HG02642 (cell line): ENCODE results near the gene ARMC3.
"Not testable (repeated sequence)": the region's sequence is repeated elsewhere in the genome, so short reads cannot be mapped to it uniquely, and the experiment has no call there.

Source experiments
- ATAC-seq: cut with Tn5 transposase; IDR thresholded peaks from one replicate; pipeline ENCODE4 v1.9.1; 2021; ENCODE audit warnings: mild to moderate bottlenecking; ENCODE audit not compliant: unreplicated experiment, poor library complexity

The ARMC3 gene

DNA sequence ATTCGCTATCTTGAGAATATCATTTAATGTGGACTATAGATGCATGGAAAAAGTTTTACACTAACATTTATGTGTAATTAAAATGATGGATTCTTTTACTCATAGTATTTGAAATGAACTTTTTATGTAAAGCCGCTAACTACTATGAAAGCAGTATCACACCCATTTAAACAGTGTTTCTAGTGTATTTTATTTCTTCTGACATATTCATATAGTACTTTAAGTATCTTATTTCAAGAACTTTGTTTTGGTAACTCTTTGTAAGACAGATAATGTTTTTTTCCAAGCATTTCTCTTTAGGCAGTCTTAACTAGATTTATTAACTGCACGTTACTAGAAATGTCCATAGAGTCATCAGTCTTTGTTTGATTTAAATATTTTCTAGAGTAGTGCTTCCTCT lies 12.5 kb upstream of the ARMC3 start:
- ATAC-seq: no peak

DNA sequence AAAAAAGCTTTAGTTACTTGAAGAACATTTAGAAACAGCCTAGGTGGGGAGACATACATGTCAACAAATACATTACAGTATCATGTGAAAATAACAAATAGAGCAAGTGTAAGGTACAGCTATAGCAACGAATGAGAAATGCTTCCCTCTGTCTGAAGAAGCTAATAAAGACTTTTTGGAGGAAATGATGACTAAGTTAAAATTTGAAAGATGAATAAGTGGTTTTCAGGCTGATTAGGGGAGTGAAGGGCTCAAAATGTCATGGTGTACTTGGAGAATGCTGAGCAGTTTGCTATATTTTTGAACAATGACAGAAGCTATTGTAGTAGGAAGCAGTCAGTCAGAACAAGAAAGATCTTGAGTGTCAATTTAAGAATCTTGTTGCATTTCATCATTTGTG lies 2.8 kb upstream of the ARMC3 start:
- ATAC-seq: no peak

DNA sequence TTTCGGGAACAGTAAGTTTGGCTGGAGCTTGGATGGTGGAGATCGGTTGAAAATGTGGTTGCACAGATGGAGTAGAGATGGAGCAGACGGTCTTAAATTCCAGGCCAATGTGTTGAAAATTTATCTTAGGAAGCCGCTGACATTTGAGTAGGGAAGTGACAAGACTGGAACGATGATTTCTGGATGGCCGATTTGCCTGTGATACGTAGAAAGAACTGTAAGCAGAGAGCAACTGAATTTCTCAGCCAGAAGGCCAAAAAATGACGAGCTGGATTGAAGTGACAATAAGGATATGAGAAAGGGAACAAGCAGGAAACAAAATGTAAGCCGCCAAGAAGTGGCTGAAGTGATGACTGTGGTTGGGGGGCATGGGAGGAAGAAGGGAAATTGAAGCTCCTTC lies 687 bp upstream of the ARMC3 start:
- ATAC-seq: no peak

DNA sequence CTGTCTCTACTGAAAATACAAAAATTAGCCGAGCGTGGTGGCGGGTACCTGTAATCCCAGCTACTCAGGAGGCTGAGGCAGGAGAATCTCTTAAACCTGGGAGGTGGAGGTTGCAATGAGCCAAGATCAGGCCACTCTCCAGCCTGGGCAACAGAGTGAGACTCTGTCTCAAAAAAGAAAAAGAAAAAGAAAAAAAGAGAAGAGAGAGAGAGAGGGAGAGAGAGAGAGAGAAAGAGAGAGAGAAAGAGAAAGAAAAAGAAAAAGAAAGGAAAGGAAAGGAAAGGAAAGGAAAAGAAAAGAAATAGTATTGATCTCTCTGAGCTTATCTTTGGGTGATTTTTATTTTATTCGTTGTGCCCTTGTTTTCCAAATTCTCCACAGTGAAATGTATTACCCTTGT lies 1.2 kb downstream of the ARMC3 start:
- ATAC-seq: not testable (repeated sequence)

DNA sequence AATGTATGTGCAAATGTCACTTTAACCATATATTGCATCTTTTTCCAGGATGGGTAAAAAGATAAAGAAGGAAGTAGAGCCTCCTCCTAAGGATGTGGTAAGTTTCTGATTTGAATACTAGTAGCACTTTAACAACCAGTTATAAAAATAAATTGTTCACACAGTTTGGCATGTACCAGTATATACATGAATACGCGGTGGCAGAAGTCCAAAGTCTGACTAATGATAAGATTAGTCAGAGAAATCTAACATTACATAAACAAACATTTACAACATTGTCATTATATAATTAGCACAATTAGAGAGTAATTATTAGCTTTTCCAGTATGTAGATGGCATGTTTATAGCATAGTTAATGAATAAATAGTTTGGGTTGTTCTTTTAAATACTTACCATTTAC lies 4.1 kb downstream of the ARMC3 start:
- peak; percentile 60 for ATAC-seq

DNA sequence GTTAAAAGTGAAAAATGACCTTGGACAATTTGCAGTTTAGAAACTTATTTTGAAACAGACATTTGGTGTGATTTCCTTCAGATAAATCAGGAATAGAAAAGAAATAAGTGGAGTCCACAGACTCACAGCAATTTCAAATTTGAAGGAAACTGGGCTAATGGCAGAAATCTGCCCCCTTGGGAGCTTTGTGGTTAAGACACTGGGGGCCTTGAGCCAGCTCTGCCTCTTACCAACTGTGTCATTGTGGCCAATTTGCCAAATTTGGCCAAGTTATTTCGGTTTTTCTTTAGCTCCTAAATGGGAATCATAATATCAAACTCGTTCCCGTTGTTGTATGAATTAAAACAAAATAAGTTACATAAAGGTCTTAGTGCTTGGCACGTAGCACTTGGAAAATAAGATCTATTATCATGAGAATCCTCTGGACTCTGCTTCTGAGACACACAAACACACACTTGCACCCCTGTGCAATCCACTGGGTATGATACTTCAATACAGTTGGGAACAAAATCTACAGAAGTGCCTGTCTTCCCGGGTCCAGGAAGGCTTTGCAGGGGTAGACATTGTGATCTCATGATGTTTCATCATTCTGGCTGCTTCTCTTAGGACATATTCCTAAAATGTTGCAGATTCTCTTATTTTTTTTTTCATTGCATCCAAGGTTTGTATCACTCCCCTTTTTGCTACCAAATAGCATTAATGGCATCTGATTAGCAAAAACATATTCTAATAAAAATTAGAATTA lies 4.9 kb downstream of the ARMC3 start:
- ATAC-seq: no peak

DNA sequence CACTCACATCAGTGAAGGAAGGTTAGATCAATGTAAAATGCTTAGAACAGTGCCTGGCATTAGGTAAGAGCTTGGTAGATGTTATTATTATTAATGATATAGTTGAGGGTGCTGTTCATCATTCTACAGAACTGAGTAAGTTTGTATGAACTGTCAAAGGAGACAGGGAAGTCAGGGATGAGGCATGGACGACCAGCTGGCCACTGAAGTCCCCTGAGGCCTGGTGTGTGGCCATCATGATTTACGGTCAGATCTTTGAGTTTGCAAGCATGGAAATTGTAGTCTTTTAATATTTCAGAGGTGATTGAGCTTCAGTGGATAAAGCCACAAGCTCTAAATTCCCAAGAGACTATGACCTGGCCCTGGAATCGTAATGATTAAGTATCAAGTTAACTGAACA lies 6.9 kb downstream of the ARMC3 start:
- no peak for ATAC-seq

DNA sequence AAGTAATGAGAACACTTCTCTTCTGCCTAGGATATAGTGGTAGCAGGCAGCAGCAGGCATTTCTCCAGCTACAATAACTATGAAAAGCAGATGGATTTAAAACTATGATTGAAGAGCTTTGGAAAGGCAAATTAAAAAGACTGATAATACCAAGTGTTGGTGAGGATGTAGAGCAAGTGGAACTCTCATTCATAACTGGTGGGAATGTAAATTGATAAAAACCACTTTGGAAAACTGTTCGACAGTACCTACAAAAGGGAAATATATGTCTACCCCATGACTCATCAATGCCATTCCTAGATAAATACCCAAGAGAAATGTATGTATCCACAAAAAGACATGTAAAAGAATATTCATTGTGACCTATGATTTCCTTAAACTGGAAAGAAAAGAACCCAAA lies 14.6 kb downstream of the ARMC3 start:
- ATAC-seq: no peak

DNA sequence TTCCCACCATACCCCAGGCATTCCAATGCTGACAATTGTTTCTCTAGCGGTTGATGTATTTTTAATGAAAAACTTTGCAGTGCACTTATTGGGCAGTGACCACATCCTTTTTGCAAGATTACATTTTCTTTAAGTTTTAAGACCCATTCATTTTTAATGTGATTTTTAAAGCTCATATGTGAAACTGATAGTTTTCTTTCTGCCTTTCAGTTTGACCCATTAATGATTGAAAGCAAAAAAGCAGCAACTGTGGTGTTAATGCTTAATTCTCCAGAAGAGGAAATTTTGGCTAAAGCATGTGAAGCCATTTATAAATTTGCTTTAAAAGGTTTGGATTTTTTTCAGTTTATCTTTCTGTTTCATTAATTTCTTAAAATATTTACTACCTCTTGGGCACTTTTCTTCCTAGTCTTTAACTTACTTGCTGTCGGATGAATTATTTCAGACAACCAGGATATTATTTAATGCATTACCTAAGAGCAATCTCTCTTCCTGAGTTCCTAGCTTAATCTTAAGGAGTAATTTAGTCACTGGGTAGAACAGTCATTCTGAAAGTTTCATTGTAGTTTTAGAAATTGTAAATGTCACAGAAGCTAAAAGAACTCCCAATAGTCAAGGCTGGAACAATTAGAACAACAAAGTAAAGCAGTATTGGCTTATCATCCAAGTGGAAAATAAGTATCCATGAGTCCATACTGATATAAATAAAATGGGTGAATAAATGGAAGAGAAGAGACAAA lies 18.3 kb downstream of the ARMC3 start:
- peak; percentile 71 for ATAC-seq

DNA sequence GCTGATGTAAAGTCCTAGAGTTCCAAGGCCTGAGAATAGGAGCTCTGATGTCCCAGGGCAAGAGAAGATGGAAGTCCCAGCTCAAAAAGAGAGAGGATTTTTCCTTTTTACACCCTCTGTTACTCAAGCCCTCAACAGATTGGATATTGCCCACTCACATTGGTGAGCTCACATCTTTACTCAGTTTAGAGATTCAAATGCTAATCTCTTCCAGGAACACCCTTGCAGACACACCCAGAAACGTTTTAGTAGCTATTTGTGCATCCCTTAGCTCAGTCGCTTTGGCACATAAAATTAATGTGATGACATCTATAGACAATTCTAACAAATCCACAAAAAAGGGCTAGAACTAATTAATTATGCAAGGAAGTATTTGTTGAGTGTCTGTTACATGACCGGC lies 27.1 kb downstream of the ARMC3 start:
- ATAC-seq: no peak

DNA sequence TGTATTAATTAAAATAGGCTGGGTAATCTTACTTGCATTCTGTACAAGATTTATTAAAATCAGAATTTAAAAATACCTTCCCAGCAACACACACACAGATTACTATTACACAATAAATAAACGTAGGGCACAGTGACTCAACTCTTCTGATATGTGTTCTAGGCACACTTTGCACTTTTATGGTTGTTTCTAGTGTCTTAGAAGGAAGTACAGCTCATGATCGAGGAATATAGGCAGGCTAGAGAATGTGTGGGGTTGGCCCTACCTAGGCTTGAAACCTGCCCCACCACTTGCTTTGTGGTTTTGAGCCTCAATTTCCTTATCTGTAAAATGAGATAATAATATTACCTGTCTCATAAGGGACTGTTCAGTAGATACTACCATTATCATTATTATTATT lies 30.5 kb downstream of the ARMC3 start:
- ATAC-seq: no peak

DNA sequence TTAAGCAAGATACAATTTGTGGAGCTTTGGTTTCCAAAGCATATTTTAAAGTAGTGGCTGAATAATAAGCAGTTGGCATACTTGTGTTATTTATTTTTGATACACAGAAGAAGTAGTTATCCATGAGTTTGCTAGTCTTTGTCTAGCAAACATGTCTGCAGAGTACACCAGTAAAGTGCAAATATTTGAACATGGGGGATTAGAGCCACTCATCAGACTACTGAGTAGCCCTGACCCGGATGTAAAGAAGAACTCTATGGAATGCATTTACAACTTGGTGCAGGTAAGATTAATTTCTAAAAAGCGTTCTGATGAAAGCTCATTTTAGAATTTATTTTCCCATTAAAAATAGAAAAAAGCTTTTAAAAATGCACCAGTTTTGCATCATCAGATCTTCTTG lies 31.4 kb downstream of the ARMC3 start:
- no peak for ATAC-seq

DNA sequence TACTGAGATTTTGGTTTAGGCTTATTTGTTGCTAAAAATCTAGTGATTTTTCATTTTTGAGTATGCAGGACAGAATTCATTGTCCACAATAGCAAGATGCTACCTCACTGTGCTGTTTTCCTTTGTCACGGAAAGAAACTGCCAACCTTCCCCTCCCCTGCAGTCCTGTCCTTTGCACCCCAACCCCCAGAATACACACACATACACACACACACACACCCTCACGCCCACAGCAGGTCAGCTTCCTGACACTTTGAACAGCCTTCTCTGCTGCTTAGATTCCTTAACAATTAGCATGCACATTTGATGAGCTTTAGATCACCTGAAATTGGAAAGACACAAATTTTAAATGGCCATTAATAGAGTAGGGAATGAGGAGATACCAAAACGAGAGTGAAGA lies 32.1 kb downstream of the ARMC3 start:
- ATAC-seq: no peak

DNA sequence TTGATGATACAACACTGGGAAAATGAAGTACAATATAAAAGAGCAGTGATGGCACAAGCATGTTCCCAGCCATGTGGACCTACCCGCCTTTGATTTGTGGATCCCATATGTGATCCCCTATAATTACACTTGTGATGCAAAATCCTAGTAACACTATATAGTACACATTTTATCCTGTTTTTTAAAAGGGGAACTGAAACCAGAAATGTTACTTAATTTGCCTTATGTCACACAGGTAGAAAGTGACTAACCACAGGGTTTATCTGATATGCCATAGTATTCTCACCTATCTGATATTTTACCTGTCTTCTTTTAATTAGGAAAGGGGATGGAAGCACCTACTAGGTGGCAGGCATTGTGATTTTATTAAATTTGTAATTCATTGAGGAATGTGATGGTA lies 35.0 kb downstream of the ARMC3 start:
- ATAC-seq: no peak

DNA sequence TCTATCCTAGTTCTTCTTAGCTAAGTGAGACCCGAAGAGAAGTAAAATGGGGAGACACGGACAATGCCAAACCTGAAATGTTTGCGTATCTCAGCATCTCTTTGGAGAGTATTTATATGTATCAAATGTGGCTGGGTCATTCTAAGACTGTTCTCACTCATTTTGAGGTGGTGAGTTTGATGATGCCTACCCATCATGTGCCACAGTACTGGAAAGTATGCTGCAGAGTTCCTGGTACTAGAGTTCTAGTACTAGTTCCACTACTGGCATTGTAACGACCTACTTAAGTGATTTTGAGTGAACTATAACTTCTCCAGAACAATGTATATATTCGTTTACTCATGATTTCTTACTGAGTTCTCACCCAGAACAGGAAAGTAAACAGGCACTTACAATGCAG lies 41.9 kb downstream of the ARMC3 start:
- no peak for ATAC-seq

DNA sequence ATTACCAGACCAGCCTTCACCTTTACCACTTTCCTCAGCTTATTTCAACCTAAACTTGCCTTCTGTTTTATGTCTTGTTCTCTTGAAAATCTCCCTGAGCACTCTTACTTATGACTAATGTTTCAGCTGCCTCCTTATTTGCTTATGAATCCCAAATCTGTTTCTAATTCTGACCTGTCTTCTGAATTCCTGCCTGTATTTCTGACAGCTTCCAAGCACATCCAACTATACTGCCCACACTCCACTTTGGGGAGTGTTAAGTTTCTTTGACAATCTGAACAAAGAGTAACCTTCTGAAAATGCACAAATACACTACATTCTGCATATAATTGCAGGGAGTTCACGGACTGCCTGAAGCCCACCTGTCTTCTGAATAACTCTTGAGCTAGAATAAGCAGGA lies 48.7 kb downstream of the ARMC3 start:
- ATAC-seq: no peak

DNA sequence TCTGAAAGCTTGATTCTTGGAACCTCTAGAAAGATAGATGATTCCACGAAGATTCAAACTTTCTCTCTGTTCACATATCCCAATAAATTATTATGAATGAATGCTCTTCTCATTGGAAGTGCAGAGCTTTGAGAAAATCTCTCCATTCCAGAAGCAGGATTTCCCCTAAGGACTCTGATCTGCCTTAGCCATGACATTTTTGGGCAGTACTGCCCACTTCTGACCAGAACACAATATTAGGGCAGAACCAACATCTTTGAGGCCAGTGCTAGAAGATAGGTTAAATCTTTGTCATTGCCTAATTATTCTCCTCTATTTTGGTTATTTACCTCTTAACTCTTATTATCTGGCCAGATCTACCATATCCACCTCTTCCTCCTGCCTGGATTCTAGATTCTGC lies 49.9 kb downstream of the ARMC3 start:
- ATAC-seq: no peak

DNA sequence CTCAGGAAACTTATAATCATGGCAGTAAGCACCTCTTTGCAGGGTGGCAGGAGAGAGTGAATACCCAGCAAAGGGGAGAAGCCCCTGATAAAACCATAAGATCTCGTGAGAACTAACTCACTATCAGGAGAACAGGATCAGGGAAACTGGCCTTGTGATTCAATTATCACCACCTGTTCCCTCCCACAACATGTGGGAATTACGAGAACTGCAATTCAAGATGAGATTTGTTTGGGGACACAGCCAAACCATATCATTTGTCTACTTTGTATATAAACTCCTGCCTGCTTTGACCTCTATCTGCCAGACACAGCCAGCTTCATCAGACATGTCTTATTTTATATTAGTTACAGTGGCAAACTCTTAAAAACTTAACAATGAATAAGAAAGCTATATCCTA lies 50.4 kb downstream of the ARMC3 start:
- no peak for ATAC-seq

DNA sequence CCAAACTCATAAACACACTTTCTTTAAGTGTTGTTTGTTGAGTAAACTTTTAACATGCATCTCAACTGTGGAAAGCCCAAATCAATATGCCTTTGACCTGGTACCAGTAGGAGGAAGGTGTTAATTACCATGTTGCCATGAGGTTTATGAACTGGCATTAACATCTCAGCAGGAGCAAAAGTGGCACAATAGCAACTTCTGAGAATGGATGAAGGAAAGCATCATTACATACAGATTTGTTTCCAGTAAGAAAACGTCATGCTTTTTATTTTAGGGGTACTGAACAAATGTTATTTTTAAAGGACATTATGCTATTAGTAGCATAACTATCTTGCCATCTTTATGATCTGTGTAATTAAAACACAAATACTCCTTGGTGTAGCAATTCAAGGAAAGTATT lies 51.1 kb downstream of the ARMC3 start:
- no peak for ATAC-seq

DNA sequence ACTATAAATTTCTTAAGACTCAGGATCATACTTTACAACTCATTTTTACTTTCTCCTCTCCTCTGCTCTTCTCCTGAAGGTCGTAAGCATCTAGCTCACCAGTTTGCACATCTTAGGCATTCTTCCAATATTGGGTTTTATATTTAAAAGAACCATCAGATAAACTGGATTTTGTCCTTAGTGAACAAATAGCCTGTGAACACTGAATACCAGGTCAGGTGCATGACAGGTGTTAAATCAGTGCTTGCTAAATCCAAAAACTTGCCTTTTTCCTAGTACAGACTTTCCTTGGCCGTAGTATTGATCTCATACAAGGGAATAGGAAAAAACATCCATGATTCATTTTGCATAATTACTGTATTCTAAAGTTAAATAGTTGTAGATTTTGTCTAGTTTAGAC lies 53.0 kb downstream of the ARMC3 start:
- ATAC-seq: no peak

DNA sequence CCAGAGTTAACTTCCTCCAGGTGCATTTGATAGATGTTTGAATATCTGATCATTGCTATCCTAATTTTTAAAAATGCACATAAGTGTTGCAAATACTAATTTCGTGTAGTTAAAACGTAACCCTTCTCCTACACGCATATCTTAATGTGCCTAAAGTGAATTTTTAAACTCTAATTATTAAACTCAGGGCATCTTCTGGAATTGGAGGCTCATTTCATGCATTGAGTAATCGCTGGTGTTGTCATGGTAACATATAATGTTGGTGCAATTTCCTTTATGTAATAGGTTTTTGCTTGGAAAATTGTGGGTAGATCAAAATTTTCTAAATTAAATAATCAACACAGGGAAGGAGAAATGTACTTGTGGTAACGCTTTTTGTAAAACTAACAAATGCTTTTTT lies 56.2 kb downstream of the ARMC3 start:
- no peak for ATAC-seq
